ENCODE data around the gene TCF7L1.
"Not testable (repeated sequence)": the region's sequence is repeated elsewhere in the genome, so short reads cannot be mapped to it uniquely, and the experiment has no call there.

TCF7L1 gene

GRCh38 chr2:85184990-85185389, 51.8 kb downstream of the TCF7L1 start:
- no peak for DNase-seq (ENCODE audit: low spot score)

- no peak for DNase-seq (ENCODE audit: low spot score)
Observed at GRCh38 chr2:85185431-85185940, 52.3 kb downstream of the TCF7L1 start.

GRCh38 chr2:85187069-85187468, 53.9 kb downstream of the TCF7L1 start:
- no peak for DNase-seq (ENCODE audit: low spot score)

DNA sequence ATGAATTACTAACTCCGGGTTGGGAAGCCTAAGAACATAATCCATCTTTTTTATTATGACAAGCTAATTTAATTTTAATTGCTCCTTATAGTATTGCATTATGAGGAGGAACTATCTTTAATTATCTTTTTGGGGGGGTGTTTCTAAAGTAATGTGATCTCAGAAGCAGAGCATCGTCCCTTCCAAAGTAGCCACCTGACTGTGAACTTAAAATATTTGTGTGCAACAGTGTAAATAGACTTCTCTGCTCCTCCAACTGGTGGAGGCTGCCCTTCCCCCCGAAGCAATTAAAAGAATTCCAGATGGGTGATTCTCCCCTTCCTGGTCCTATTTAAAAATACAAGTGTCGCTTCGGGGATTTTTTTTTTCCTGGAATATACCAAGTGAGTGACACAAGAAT, 55.7 kb downstream of the TCF7L1 start:
- DNase-seq (ENCODE audit: low spot score) = no peak

DNA sequence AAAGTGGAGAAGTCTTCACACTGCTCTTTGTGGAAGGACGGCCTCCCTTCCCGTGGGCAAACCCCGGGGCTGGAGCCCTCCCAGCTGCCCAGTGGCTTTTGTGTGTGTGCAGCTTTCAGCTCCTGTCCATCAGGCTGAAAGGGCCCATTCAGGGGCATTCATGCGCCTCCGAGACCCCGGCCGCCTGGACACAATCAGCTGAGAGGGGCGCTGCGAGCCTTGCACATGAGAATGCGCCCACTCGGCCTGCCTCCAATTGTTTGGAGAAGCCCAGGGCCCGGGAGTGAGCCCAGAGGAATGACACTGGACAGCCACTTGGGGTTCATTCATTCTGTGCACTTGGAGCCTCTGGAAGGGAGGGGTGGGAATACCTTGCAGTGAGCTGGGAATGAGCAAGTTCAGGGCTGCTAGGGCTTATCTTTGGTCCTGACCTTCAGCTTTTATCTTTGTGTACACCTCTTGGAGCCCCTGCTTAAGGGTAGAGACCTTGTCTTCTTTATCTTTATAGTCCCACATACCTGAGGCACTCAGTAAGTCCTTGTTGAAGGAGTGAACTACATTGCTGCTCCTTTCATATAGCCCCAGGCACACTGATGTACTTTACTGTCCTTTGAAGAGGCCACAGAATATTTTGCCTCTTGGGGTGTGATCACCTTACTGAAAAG, 56.5 kb downstream of the TCF7L1 start:
- no peak for DNase-seq (ENCODE audit: low spot score)

GRCh38 chr2:85191157-85191556, 58.0 kb downstream of the TCF7L1 start:
- DNase-seq (ENCODE audit: low spot score) = no peak

DNA sequence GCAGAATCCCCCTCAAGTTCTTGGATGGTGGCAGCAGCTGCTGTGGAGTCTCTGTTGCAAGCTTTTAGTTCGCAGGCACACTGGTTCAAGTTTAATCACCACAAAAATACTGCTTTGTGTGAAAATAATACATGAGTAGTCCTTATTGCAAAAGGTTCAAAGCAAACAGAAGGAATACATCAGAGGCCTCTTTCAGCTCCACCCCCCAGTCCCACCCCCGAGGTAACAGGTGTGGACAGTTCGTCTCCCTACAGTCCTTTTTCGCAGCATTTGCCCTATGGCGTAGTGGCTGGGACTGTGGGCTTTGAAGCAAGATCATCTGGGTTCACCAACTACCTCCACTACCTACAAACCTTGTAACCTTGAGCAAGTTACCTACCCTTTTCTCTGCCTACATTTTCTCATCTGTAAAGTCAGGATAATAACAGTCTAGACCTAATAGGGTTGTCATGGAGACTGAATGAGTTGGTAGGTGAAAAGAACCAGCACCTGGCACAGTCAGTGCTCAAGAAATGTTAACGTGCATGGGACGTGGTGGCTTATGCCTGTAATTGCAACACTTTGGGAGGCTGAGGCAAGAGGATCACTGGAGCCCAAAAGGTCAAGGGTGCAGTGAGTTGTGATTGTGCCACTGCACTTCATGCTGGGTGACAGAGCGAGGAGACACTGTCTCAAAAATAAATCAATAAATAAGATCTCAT, 61.7 kb downstream of the TCF7L1 start:
- DNase-seq (ENCODE audit: low spot score) = no peak

- no peak for DNase-seq (ENCODE audit: low spot score)
Observed at GRCh38 chr2:85195956-85196355, 62.8 kb downstream of the TCF7L1 start.

- DNase-seq (ENCODE audit: low spot score) = no peak
Observed at GRCh38 chr2:85199698-85200097, 66.5 kb downstream of the TCF7L1 start.

DNA sequence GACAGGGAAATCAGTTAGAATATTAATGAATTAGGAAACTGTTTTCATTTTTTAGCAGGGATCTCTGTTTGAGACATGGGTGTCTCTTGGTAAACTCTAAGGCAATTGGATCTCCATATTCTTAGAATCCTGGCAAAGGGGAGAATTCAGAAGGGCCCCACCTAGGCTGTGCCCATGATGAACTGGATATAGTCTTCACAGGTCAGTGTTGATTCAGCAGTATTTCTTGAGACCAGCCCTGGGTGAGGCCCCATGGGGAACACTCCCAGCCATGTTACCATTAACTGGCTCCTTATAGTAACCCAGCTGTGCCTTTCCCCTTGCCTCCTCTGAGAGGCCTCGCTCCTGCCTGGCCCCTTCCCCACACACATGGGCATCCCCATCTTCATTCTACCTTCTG, 76.7 kb downstream of the TCF7L1 start:
- no peak for DNase-seq (ENCODE audit: low spot score)

DNA sequence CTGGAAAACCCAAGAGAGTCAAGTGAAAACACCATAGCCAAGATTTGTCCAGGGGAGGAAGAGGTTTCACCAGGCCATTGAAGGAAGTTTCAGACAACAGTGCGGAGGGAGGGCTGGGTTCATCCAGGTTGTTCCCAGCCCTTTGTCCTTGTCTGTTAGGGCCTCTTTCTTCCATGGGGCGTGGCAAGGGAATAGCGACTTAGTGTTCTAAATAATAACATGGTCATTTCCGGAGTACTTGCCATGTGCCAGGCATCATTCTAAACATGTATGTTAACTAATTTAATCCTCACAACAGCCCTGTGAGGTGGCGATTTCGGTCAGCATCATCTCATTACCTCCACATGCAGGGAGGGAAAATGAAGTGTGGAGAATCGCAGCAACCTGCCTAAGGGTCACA, 77.3 kb downstream of the TCF7L1 start:
- DNase-seq (ENCODE audit: low spot score) = no peak

DNA sequence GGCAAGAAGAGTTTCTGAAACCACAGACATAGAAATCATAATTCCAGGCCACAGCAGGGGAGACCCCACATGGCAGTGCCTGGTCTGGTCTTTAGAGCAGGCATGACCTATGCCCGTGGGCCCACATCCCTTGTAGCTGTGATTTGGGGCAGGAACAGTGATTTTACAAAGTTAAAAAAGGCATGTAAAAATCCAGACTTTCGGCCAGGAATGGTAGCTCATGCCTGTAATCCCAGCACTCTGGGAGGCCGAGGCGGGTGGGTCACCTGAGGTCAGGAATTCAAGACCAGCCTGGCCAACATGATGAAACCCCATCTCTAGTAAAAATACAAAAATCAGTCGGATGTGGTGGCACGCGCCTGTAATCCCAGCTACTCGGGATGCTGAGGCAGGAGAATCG, 78.4 kb downstream of the TCF7L1 start:
- not testable (repeated sequence) for DNase-seq (ENCODE audit: low spot score)

- DNase-seq (ENCODE audit: low spot score) = no peak
Observed at GRCh38 chr2:85212841-85213240, 79.6 kb downstream of the TCF7L1 start.

- DNase-seq (ENCODE audit: low spot score) = no peak
Observed at GRCh38 chr2:85213404-85213803, 80.2 kb downstream of the TCF7L1 start.

DNA sequence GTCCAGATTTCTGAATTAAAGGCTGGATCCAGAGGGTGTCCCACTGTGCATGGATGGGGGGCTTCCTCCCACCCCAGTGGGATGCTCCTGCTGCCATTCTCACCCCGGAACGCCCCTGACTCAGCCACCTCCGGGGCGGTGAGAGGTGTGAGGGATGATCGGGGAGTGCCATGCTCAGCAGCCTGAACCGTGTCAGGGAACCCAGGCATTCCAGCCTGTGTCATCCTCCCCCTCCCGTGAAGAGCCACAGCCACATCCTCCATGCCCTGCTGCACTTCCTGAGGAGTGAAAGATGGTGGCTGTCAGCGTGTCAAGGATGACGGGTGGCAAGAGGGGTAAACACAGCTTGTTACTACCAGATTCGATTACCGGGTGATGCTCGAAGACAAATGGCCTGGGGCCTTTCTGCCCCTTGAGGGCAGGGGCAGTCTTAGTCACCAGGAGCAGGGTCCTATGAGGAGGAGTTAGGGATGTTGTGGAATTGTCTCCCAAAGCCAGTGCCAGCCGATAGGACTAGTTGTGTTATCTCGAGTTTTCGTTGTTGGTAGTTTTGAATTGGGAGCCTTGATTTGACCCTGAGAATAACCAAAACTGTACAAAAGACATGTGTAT, 80.8 kb downstream of the TCF7L1 start:
- DNase-seq (ENCODE audit: low spot score) = no peak

DNA sequence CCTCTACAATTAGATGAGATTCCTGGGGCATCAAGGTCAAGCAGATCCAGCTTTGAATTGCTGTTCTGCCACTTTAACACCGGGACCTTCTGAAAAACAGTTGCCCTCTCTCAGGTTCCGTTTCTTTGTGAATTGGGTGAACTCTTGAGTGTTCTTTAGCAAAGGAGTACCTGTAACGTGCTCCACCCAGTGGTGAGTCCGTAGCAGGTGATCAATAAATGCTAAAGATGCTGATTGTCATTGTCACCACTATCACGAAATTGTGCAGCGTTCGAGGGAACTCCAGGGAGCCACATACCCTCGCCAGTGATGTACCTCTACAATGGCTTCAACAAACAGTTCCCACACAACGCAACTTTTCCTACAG, 81.9 kb downstream of the TCF7L1 start:
- DNase-seq (ENCODE audit: low spot score) = no peak

- no peak for DNase-seq (ENCODE audit: low spot score)
Observed at GRCh38 chr2:85215448-85216401, 82.5 kb downstream of the TCF7L1 start.

DNA sequence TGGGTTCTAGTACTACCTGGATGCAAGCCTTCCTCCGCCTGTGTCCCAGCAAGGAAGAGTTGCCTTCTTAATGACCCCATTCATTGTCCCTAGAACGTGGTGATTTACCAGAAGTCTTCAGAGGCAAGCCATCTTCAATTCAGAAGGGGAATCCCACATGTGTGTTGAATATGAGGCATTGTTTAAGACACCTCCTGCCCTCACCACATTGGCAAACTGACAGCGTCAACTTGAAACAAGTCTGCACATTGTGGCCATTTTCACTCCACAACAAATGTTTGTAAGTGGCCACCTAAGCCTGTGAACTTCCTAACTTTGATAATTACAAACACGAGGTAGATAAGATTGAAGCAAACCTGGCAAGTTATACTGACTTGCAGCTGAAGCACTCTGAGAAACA, 83.7 kb downstream of the TCF7L1 start:
- DNase-seq (ENCODE audit: low spot score) = no peak

DNA sequence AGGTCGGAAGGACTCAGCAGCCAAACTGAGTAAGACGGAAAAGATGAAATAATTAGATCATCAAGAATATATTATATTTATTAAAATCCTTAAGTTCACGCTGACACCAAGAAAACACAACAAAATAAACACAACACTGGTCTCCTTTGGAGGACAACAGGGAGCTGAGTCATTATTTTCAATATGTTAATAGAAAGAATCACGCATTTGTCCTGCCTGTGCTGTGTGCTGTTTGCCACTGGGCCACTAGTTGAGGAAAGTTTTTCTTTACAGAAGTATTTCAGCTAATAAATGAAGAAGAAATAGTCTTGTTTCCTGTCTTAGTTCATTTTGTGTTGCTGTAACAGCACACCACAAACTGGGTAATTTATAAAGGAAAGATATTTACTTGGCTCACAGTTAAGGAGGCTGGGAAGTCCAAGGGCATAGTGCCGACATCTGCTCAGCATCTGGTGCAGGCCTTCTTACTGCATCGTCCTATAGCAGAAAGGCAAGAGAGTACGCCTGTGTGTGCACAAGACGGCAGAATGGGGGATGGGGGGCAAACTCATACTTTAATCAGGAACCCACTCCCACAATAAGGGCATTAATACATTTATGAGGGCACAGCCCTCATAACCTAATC, 88.0 kb downstream of the TCF7L1 start:
- no peak for DNase-seq (ENCODE audit: low spot score)

DNA sequence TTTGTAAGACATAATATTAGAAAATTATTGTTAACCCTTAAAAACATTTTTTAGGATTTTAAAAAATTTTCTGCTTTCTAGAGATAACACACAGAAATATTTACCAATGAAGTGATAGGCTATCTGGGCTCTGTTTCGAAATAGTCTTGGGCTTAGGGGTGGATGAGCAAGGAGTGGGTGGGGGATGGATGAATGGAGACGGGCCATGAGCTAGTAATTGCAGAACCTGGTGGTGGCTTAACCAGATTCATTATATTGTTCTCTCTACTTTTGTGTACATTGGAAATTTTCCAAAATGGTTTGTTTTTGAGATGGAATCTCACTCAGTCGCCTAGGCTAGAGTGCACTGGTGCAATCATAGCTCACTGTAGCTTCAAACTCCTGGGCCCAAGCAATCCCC, 89.6 kb downstream of the TCF7L1 start:
- no peak for DNase-seq (ENCODE audit: low spot score)

DNA sequence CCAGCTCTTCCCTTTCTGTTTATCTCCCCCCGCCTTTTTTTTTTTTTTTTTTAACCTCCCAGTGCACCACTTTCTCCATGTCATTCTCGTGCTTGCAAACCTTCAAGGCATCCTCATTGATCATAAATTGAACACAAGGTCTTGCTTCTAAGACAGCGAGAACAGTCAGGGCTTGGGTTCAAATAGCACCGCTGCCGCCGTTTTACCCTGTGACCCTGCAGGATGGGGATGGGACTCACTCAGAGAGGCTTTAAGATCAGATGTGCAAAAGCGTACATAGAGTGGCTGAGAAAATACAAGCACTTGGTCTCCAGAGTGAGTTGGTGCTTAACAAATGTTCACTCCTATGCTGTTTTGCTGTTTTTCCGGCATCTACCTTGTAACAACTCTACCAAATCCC, 93.6 kb downstream of the TCF7L1 start:
- no peak for DNase-seq (ENCODE audit: low spot score)
